Esophagus (tissue), 2 donors: Measurements from ENCODE around the gene PLA2R1. TPM values are rescaled to one million over a fixed set of nuclear protein-coding genes. Genes with fewer than 3 reads are reported as not detected.

Source experiments
- H3K27ac ChIP-seq, 2 donors: one replicate each; pipeline ENCODE4 v1.5.1; 2013; ENCODE audit warnings: low read depth in 2 of 2, mild to moderate bottlenecking in 2 of 2, inconsistent platforms in 1 of 2, low read length in 1 of 2, moderate library complexity in 1 of 2
- H3K27me3 ChIP-seq, 2 donors: one replicate each; pipeline ENCODE4 v1.6.1; 2013; ENCODE audit warnings: low read length in 2 of 2, control low read depth in 1 of 2, mild to moderate bottlenecking in 1 of 2; ENCODE audit not compliant: insufficient read depth in 2 of 2, control insufficient read depth in 1 of 2
- H3K36me3 ChIP-seq, 2 donors: one replicate each; pipeline ENCODE4 v1.6.1; 2013; ENCODE audit warnings: low read length in 1 of 2; ENCODE audit not compliant: control insufficient read depth in 2 of 2, insufficient read depth in 2 of 2
- H3K4me1 ChIP-seq, 2 donors: one replicate each; pipeline ENCODE4 v1.6.1; 2013; ENCODE audit warnings: low read length in 1 of 2; ENCODE audit not compliant: control insufficient read depth in 2 of 2, insufficient read depth in 2 of 2
- H3K4me3 ChIP-seq, 2 donors: one replicate each; pipeline ENCODE4 v1.5.1; 2013; ENCODE audit warnings: low read length in 2 of 2, mild to moderate bottlenecking in 2 of 2, low read depth in 1 of 2, moderate library complexity in 1 of 2
- H3K9me3 ChIP-seq, 2 donors: one replicate each; pipeline ENCODE4 v1.6.1; 2013; ENCODE audit warnings: mild to moderate bottlenecking in 2 of 2, low read depth in 1 of 2, low read length in 1 of 2, moderate library complexity in 1 of 2; ENCODE audit not compliant: control insufficient read depth in 2 of 2, insufficient read depth in 1 of 2
- WGBS, 2 donors: extraction: QIAGEN DNeasy Blood & Tissue Kit; methylation state at CpG; one replicate each; pipeline ENCODE4 v1.1.7; 2013; 5-methylcytosine and 5-hydroxymethylcytosine counted together
- polyA plus RNA-seq, 2 donors: library from polyadenylated mRNA; stranded (reverse); fragments of 200-250 nt; gene quantifications; one replicate each; pipeline ENCODE4 v1.2.3, GENCODE V29; 2013
- donor health status: healthy with polysubstance abuse.
- donor health status: Bipolar disorder and iron deficiency.

The PLA2R1 gene
- polyA plus RNA-seq, 2 donors, result 3.8 to 6.2 TPM

- WGBS, 2 donors, result 86 to 90% methylated on average over 4 of the region's 4 CpGs
- Histone ChIP-seq H3K27me3 (no peaks in the 10 kb centered on the region), H3K4me3 (no peak overlapping the region), H3K27ac (no peak overlapping the region), H3K4me1 (no peaks in the 10 kb centered on the region), H3K9me3 (peaks cover 3 to 12% of the 10 kb centered on the region in 2 donors), H3K36me3 (no peaks in the 10 kb centered on the region)
Measured at GRCh38 chr2:160092445-160092844, 30.0 kb upstream of the PLA2R1 start.

GRCh38 chr2:160091381-160091780, 29.0 kb upstream of the PLA2R1 start:
- no peaks in the 10 kb centered on the region for H3K36me3 ChIP-seq
- H3K9me3 ChIP-seq, result peaks cover 3 to 12% of the 10 kb centered on the region in 2 donors
- H3K27me3 ChIP-seq, result no peaks in the 10 kb centered on the region
- no peak overlapping the region for H3K27ac ChIP-seq
- no peak overlapping the region for H3K4me3 ChIP-seq
- H3K4me1 ChIP-seq, result no peaks in the 10 kb centered on the region

GRCh38 chr2:160087854-160088745, 25.7 kb upstream of the PLA2R1 start:
- H3K4me3 ChIP-seq, result no peak overlapping the region
- H3K27me3 ChIP-seq, result no peaks in the 10 kb centered on the region
- no peaks in the 10 kb centered on the region for H3K4me1 ChIP-seq
- WGBS, 2 donors, result 78 to 83% methylated on average over 4 of the region's 4 CpGs
- H3K27ac ChIP-seq, result no peak overlapping the region
- no peaks in the 10 kb centered on the region for H3K36me3 ChIP-seq
- peaks cover 3 to 13% of the 10 kb centered on the region in 2 donors for H3K9me3 ChIP-seq

DNA sequence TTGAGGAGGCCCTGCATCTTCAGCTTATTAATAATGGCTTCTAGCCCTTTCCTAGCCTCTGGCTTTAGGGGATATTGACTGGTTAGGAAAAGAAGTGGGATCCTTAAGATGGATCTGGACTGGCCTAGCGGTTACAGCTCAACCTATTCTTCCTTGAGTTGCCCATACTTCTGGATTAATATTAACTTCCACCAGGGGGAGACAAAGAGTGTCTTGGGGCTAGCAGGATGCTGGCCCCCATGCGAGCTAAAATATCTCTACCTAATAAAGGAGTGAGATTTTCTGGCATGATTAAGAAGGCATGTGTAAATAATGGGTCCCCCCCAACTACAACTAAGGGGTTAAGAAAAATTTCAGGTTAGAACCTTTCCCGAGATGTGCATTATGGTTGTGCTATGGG, 23.2 kb upstream of the PLA2R1 start:
- no peak overlapping the region for H3K27ac ChIP-seq
- H3K27me3 ChIP-seq, result no peaks in the 10 kb centered on the region
- WGBS, 2 donors, result 85 to 88% methylated on average over 3 of the region's 3 CpGs
- H3K9me3 ChIP-seq, result peaks cover 0 to 13% of the 10 kb centered on the region in 2 donors
- H3K4me1 ChIP-seq, result no peaks in the 10 kb centered on the region
- no peaks in the 10 kb centered on the region for H3K36me3 ChIP-seq
- no peak overlapping the region for H3K4me3 ChIP-seq

GRCh38 chr2:160077912-160078810, 15.7 kb upstream of the PLA2R1 start:
- Histone ChIP-seq H3K27ac (peak overlapping the region; percentile 63 to 80), H3K27me3 (no peaks in the 10 kb centered on the region), H3K9me3 (no peaks in the 10 kb centered on the region), H3K4me1 (no peaks in the 10 kb centered on the region), H3K36me3 (no peaks in the 10 kb centered on the region), H3K4me3 (no peak overlapping the region)
- WGBS, 2 donors, result 57 to 63% methylated on average over 4 of the region's 4 CpGs

DNA sequence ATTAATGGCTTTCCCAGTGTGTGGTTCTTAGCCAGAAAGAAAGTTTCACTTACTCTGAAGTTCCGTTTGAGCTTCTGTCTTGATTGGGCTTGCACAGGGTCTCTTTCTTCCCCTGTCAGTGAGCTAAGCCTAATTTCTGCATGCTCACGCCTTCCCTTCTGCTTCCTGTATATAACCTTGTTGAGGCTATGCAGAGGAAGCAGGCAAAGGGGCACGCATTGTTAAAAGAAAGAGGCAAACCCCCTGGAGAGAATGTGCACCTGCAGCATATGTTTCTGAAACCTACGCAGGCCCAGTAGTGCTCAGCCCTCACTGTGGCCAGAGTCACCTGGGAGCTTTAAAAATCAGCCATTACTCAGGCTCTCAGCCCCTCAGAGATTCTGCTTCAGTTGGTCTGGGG, 14.5 kb upstream of the PLA2R1 start:
- no peaks in the 10 kb centered on the region for H3K4me1 ChIP-seq
- H3K27ac ChIP-seq, result no peak overlapping the region
- 63 to 66% methylated on average over 4 of the region's 4 CpGs for WGBS, 2 donors

DNA sequence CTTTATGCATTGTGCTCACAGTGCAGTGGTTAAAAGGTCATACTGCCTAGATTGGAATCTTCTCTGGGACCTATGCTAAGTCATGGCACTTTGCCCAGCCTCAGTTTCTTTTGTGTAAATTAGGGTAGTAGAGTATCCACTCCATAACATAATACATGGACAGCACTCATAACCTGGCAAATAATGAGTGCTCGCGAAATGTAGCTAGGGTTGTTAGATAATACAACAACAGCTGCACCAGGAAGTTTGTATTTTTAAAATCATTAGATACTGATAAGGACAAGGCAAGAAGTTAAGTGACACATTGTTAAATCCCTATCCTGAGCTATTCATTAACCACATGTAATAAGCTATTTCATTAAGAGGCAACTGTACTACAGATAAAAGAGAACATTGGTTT, 13.8 kb upstream of the PLA2R1 start:
- Histone ChIP-seq H3K27ac (no peak overlapping the region), H3K36me3 (no peaks in the 10 kb centered on the region), H3K9me3 (no peaks in the 10 kb centered on the region), H3K4me1 (no peaks in the 10 kb centered on the region), H3K27me3 (no peaks in the 10 kb centered on the region), H3K4me3 (no peak overlapping the region)
- WGBS, 2 donors, result 68 to 89% methylated on average over 2 of the region's 2 CpGs

More for the DNA sequence above, 14.5 kb upstream of the PLA2R1 start:
- Histone ChIP-seq H3K4me3 (no peak overlapping the region), H3K9me3 (no peaks in the 10 kb centered on the region), H3K36me3 (no peaks in the 10 kb centered on the region), H3K27me3 (no peaks in the 10 kb centered on the region)

DNA sequence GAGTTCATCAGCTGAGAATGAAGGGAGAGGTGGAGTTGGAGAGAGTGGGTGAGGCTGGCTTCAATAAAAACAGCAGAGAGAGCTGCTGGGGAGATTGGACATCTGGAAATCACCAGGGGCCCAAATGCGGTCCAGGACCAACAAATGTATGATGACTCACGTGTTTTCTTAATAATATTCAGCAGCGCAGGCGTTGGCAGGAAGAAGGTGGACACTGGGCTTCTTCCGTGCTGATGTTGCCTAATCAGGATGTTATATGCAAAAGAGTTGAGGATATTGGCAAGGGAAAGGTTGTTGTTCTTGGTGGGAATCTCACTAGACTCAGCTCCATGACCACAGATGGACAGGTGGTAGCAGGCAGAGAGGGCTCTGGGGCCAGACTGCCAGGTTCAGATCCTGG, 12.8 kb upstream of the PLA2R1 start:
- H3K4me1 ChIP-seq, result no peaks in the 10 kb centered on the region
- H3K36me3 ChIP-seq, result no peaks in the 10 kb centered on the region
- no peaks in the 10 kb centered on the region for H3K9me3 ChIP-seq
- no peak overlapping the region for H3K4me3 ChIP-seq
- no peaks in the 10 kb centered on the region for H3K27me3 ChIP-seq
- H3K27ac ChIP-seq, result peak overlapping the region in 1 of 2 donors; percentile 66
- WGBS, 2 donors, result 65 to 77% methylated on average over 5 of the region's 5 CpGs

GRCh38 chr2:160073284-160073888, 11.0 kb upstream of the PLA2R1 start:
- no peak overlapping the region for H3K27ac ChIP-seq
- no peaks in the 10 kb centered on the region for H3K4me1 ChIP-seq
- no peaks in the 10 kb centered on the region for H3K27me3 ChIP-seq
- H3K36me3 ChIP-seq, result no peaks in the 10 kb centered on the region
- no peak overlapping the region for H3K4me3 ChIP-seq
- WGBS, 2 donors, result 92 to 94% methylated on average over 2 of the region's 2 CpGs
- H3K9me3 ChIP-seq, result no peaks in the 10 kb centered on the region
